SK-MEL-5 (cell line): ENCODE measurements around the gene ABCA10. TPM values are rescaled to one million over a fixed set of nuclear protein-coding genes. Genes with fewer than 3 reads are reported as not detected.
"Not testable (repeated sequence)": the region's sequence is repeated elsewhere in the genome, so short reads cannot be mapped to it uniquely, and the experiment has no call there.

Experiments
- DNase-seq: peaks from one replicate; pipeline ENCODE4 v3.0.0-alpha.2; 2016; ENCODE audit warnings: low read depth, low spot score
- in situ Hi-C: cut with HindIII; loops from 2 replicates; pipeline ENCODE4 v1.10.0; 2016; ENCODE audit warnings: low sequenced_read_pairs, high pct_unique_total_duplicates, low pct_unique_long_range_greater_than_20kb
- total RNA-seq: library from RNA; depleted of rRNA; stranded (reverse); fragments of >200 nt; shearing (Covaris generic); gene quantifications from 2 replicates; pipeline ENCODE4 v1.2.3, GENCODE V29; 2014

Gene ABCA10
- total RNA-seq, 1 experiment from 2014 or later = 0.98 TPM

GRCh38 chr17:69236464-69236863, 7.8 kb upstream of the ABCA10 start:
- in situ Hi-C loops = loop anchor here (25.0 kb wide), 1 partner anchor 324 kb away; no protein-coding TSS in a partner anchor
- no peak for DNase-seq

GRCh38 chr17:69235338-69236058, 6.9 kb upstream of the ABCA10 start:
- in situ Hi-C loops = loop anchor here (25.0 kb wide), 1 partner anchor 323 kb away; no protein-coding TSS in a partner anchor
- DNase-seq = peak; percentile 98

- in situ Hi-C loops = loop anchor here (25.0 kb wide), 1 partner anchor 320 kb away; no protein-coding TSS in a partner anchor
Measured at GRCh38 chr17:69232650-69233049, 4.0 kb upstream of the ABCA10 start.

GRCh38 chr17:69231521-69231920, 2.9 kb upstream of the ABCA10 start:
- no peak for DNase-seq

More at GRCh38 chr17:69232650-69233049, 4.0 kb upstream of the ABCA10 start:
- DNase-seq = no peak

GRCh38 chr17:69230939-69231338, 2.3 kb upstream of the ABCA10 start:
- no peak for DNase-seq
- in situ Hi-C loops = loop anchor here (25.0 kb wide), 1 partner anchor 319 kb away; no protein-coding TSS in a partner anchor

More at GRCh38 chr17:69231521-69231920, 2.9 kb upstream of the ABCA10 start:
- in situ Hi-C loops = loop anchor here (25.0 kb wide), 1 partner anchor 319 kb away; no protein-coding TSS in a partner anchor

- in situ Hi-C loops = loop anchor here (25.0 kb wide), 1 partner anchor 316 kb away; no protein-coding TSS in a partner anchor
- no peak for DNase-seq
Measured at GRCh38 chr17:69228018-69228417, 606 bp downstream of the ABCA10 start.

GRCh38 chr17:69227541-69227940, 1.1 kb downstream of the ABCA10 start:
- in situ Hi-C loops = loop anchor here (25.0 kb wide), 1 partner anchor 315 kb away; no protein-coding TSS in a partner anchor
- no peak for DNase-seq

- peak; percentile 36 for DNase-seq
- in situ Hi-C loops = no loop called here
Measured at GRCh38 chr17:69223809-69224208, 4.8 kb downstream of the ABCA10 start.

- in situ Hi-C loops = no loop called here
- DNase-seq = peak; percentile 57
Measured at GRCh38 chr17:69222707-69223258, 5.8 kb downstream of the ABCA10 start.

GRCh38 chr17:69220098-69220497, 8.5 kb downstream of the ABCA10 start:
- DNase-seq = no peak
- in situ Hi-C loops = no loop called here

GRCh38 chr17:69218986-69219385, 9.6 kb downstream of the ABCA10 start:
- in situ Hi-C loops = no loop called here
- DNase-seq = no peak

- peak; percentile 64 for DNase-seq
- in situ Hi-C loops = no loop called here
Measured at GRCh38 chr17:69213059-69213813, 15.4 kb downstream of the ABCA10 start.

- no peak for DNase-seq
- in situ Hi-C loops = no loop called here
Measured at GRCh38 chr17:69208640-69209039, 20.0 kb downstream of the ABCA10 start.

- in situ Hi-C loops = no loop called here
- no peak for DNase-seq
Measured at GRCh38 chr17:69207151-69207550, 21.5 kb downstream of the ABCA10 start.

- in situ Hi-C loops = no loop called here
Measured at GRCh38 chr17:69198238-69198637, 30.4 kb downstream of the ABCA10 start.

GRCh38 chr17:69196105-69196653, 32.4 kb downstream of the ABCA10 start:
- DNase-seq, in situ Hi-C loops: not testable (repeated sequence)

More at GRCh38 chr17:69198238-69198637, 30.4 kb downstream of the ABCA10 start:
- DNase-seq = no peak

GRCh38 chr17:69192754-69193153, 35.9 kb downstream of the ABCA10 start:
- in situ Hi-C loops = no loop called here
- DNase-seq = no peak

GRCh38 chr17:69188796-69189195, 39.8 kb downstream of the ABCA10 start:
- no peak for DNase-seq
- in situ Hi-C loops = no loop called here
